HEK293 (cell line): Measurements from ENCODE around the gene TOMT.

Experiments used
- CTCF ChIA-PET: fragments of 350-600 bp; formaldehyde crosslinking; extraction: SDS; loops from one replicate; lab custom pipeline; 2021; ENCODE audit warnings: antibody characterized with exemption; lab: Yijun Ruan, JAX
- POLR2A ChIA-PET: fragments of 300-600 bp; formaldehyde crosslinking; extraction: SDS; loops from one replicate; lab custom pipeline; 2020; ENCODE audit warnings: antibody characterized with exemption, inconsistent platforms; lab: Yijun Ruan, JAX
- H3K27ac ChIP-seq: fragments of 200-500 bp; sonication (Bioruptor generic); 2 replicates; pipeline ENCODE4 v1.5.1; 2014; ENCODE audit warnings: low read depth, low read length, control low read depth, inconsistent platforms; ENCODE audit errors: extremely low read depth
- H3K36me3 ChIP-seq, 2 experiments: fragments of 200-500 bp in 1 of 2; sonication (Bioruptor generic) in 1 of 2; 1 replicate in 1 of 2; 2 replicates in 1 of 2; pipeline ENCODE4 v1.5.1; 2014 to 2017; ENCODE audit warnings: inconsistent platforms in 2 of 2, low read length in 2 of 2; ENCODE audit not compliant: control insufficient read depth in 2 of 2, insufficient read depth in 1 of 2
- H3K4me1 ChIP-seq: fragments of 200-500 bp; sonication (Bioruptor generic); 2 replicates; pipeline ENCODE4 v1.5.1; 2014; ENCODE audit warnings: mild to moderate bottlenecking, low read length, inconsistent platforms; ENCODE audit not compliant: control insufficient read depth, insufficient read depth
- H3K4me3 ChIP-seq: 2 replicates; pipeline ENCODE4 v1.5.1; 2011; ENCODE audit warnings: low read depth, mild to moderate bottlenecking, control low read depth, low read length, moderate library complexity
- H3K9me3 ChIP-seq: fragments of 200-500 bp; sonication (Bioruptor generic); 2 replicates; pipeline ENCODE4 v1.5.1; 2014; ENCODE audit warnings: low read depth, low read length, inconsistent platforms; ENCODE audit not compliant: control insufficient read depth, insufficient read depth
- SALL2 ChIP-seq: fragments of 450-650 bp; formaldehyde crosslinking; IDR thresholded peaks from 2 replicates; pipeline ENCODE4 v1.5.0; 2017; ENCODE audit warnings: missing biosample characterization, mild to moderate bottlenecking, missing genetic modification characterization, borderline replicate concordance
- SETDB1 ChIP-seq: IDR thresholded peaks from one replicate; pipeline ENCODE4 v1.6.1; 2017; ENCODE audit warnings: mild to moderate bottlenecking, low read length, moderate library complexity, mixed read lengths; ENCODE audit not compliant: insufficient read length
- ZBTB20 ChIP-seq: fragments of 450-650 bp; formaldehyde crosslinking; IDR thresholded peaks from 2 replicates; pipeline ENCODE4 v1.5.1; 2016; ENCODE audit warnings: missing biosample characterization, missing genetic modification characterization
- ZFP41 ChIP-seq: fragments of 450-650 bp; formaldehyde crosslinking; IDR thresholded peaks from 2 replicates; pipeline ENCODE4 v1.5.1; 2016; ENCODE audit warnings: missing biosample characterization, missing genetic modification characterization, borderline replicate concordance
- ZNF211 ChIP-seq: fragments of 450-650 bp; formaldehyde crosslinking; IDR thresholded peaks from 2 replicates; pipeline ENCODE4 v1.5.1; 2016; ENCODE audit warnings: low read depth, missing biosample characterization, missing genetic modification characterization
- ZNF248 ChIP-seq: fragments of 450-650 bp; formaldehyde crosslinking; IDR thresholded peaks from 2 replicates; pipeline ENCODE4 v1.5.1; 2017; ENCODE audit warnings: missing biosample characterization, missing genetic modification characterization
- ZNF292 ChIP-seq: fragments of 450-650 bp; formaldehyde crosslinking; IDR thresholded peaks from 2 replicates; pipeline ENCODE4 v1.5.1; 2016; ENCODE audit warnings: low read depth, missing biosample characterization, missing genetic modification characterization, borderline replicate concordance
- ZNF366 ChIP-seq: fragments of 450-650 bp; formaldehyde crosslinking; conservative IDR thresholded peaks from 2 replicates; pipeline ENCODE4 v1.5.1; 2016; ENCODE audit warnings: missing biosample characterization, missing genetic modification characterization
- ZNF596 ChIP-seq: fragments of 450-650 bp; IDR thresholded peaks from 2 replicates; pipeline ENCODE4 v1.5.0; 2018; ENCODE audit warnings: missing biosample characterization, mild to moderate bottlenecking, missing genetic modification characterization, moderate library complexity
- ZNF707 ChIP-seq: fragments of 450-650 bp; formaldehyde crosslinking; IDR thresholded peaks from 2 replicates; pipeline ENCODE4 v1.5.1; 2016; ENCODE audit warnings: missing biosample characterization, missing genetic modification characterization
- ZXDB ChIP-seq: fragments of 450-650 bp; formaldehyde crosslinking; IDR thresholded peaks from 2 replicates; pipeline ENCODE4 v1.5.1; 2016; ENCODE audit warnings: missing biosample characterization, missing genetic modification characterization
- TF ChIP-seq, protein P1 (sequence below): fragments of 450-650 bp; formaldehyde crosslinking; IDR thresholded peaks from 2 replicates; pipeline ENCODE4 v1.5.1; 2016; ENCODE audit warnings: missing biosample characterization, missing genetic modification characterization
- TF ChIP-seq, protein P2 (sequence below): fragments of 450-650 bp; IDR thresholded peaks from 2 replicates; pipeline ENCODE4 v1.5.1; 2018; ENCODE audit warnings: missing biosample characterization, missing genetic modification characterization
- TF ChIP-seq, protein P3 (sequence below): fragments of 450-650 bp; formaldehyde crosslinking; IDR thresholded peaks from 2 replicates; pipeline ENCODE4 v1.5.1; 2017; ENCODE audit warnings: missing biosample characterization, missing genetic modification characterization
- TF ChIP-seq, protein P4 (sequence below): fragments of 450-650 bp; formaldehyde crosslinking; conservative IDR thresholded peaks from 2 replicates; pipeline ENCODE4 v1.5.1; 2016; ENCODE audit warnings: low read depth, missing biosample characterization, missing genetic modification characterization
- TF ChIP-seq, protein P5 (sequence below): fragments of 450-650 bp; formaldehyde crosslinking; IDR thresholded peaks from 2 replicates; pipeline ENCODE4 v1.5.1; 2017; ENCODE audit warnings: missing biosample characterization, missing genetic modification characterization

The TOMT gene

DNA sequence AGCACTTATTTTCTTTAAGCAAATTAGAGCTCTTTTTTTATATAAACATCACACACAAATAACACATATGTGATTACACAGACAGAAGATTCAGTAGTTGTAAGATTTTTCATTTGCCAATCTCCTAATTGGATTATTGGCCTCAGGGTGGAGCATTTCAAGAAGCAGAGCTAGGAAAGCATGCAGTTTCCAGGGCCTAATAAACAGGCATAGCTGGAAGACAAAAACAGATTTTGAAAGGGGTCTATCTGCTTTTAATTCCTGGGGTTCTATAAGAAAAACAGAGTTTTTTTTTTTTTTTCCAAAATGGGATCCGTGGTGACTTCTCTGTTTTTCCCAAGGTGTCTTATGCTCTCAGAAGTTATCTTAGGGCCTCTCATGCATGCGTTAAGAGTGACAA lies 22.2 kb downstream of the TOMT start:
- H3K4me1 ChIP-seq: no peaks in the 10 kb centered on the region
- no peaks in the 10 kb centered on the region for H3K36me3 ChIP-seq
- no peak overlapping the region for H3K4me3 ChIP-seq
- TF ChIP-seq ZNF211 (no peak), ZFP41 (no peak), SETDB1 (peak; percentile 80)
- TF ChIP-seq, protein P1, sequence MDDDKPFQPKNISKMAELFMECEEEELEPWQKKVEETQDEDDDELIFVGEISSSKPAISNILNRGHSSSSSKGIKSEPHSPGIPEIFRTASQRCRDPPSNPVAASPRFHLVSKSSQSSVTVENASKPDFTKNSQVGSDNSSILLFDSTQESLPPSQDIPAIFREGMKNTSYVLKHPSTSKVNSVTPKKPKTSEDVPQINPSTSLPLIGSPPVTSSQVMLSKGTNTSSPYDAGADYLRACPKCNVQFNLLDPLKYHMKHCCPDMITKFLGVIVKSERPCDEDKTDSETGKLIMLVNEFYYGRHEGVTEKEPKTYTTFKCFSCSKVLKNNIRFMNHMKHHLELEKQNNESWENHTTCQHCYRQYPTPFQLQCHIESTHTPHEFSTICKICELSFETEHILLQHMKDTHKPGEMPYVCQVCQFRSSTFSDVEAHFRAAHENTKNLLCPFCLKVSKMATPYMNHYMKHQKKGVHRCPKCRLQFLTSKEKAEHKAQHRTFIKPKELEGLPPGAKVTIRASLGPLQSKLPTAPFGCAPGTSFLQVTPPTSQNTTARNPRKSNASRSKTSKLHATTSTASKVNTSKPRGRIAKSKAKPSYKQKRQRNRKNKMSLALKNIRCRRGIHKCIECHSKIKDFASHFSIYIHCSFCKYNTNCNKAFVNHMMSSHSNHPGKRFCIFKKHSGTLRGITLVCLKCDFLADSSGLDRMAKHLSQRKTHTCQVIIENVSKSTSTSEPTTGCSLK (tag by site-specific recombination): no peak
- TF ChIP-seq, all 188 proteins: peak for 1
- no peaks in the 10 kb centered on the region for H3K9me3 ChIP-seq
- ChIA-PET POLR2A (interaction anchor here (1.7 kb wide), 1 partner anchor 15 kb away, joined by 4 read pairs; the partner anchor contains the start of gene ANAPC15), CTCF (interaction anchor here (1.1 to 2.2 kb wide), 2 partner anchors 55 to 103 kb away, joined by 5 to 10 read pairs; no protein-coding TSS in a partner anchor)
- H3K27ac ChIP-seq: no peak overlapping the region

DNA sequence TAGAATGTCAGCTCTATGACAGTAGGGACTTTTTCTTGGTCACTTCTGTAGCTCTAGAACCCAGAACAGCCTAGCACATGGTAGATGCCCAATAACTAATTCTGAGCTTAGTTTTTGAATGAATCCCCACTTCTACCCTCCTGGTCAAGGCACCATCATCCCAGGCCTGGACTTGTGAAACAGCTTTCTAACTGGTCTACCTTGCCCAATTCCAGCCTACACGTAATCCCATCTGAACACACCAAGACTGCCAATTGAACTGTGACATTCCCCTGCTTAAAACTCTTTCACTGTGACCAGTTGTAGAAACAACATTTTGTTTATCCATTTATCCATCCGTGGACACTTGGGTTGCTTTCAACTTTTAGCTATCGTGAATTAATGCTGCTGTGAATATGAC lies 23.7 kb downstream of the TOMT start:
- TF ChIP-seq, protein P1 (tag by site-specific recombination): no peak
- TF ChIP-seq SALL2 (tag by site-specific recombination) (no peak), ZNF248 (tag by site-specific recombination) (no peak)
- no peak overlapping the region for H3K4me3 ChIP-seq
- POLR2A ChIA-PET: no interaction called here
- no peaks in the 10 kb centered on the region for H3K9me3 ChIP-seq
- CTCF ChIA-PET: interaction anchor here (1.1 to 2.2 kb wide), 2 partner anchors 15 to 54 kb away, joined by 5 to 10 read pairs; no protein-coding TSS in a partner anchor
- no peak overlapping the region for H3K27ac ChIP-seq
- no peaks in the 10 kb centered on the region for H3K4me1 ChIP-seq
- H3K36me3 ChIP-seq: no peaks in the 10 kb centered on the region

DNA sequence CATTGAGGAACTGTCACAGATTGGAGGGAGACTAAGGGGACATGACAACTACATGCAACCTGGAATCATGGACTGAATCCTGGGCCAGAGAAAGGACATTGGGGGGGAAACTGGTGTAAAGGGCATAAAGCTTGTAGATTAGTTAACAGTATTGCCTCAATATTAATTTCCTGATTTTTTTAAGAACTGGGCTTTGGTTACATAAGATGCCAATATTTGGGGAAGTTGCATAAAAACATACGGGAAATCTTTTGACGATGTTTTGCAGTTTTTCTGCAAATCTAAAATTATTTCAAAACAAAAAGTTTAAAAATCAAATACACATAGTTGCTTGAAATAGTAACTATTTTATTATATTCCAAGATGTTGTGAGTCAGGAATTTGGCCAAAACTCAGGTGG lies 26.9 kb downstream of the TOMT start:
- H3K4me1 ChIP-seq: no peaks in the 10 kb centered on the region
- H3K4me3 ChIP-seq: no peak overlapping the region
- H3K27ac ChIP-seq: no peak overlapping the region
- ChIA-PET CTCF (interaction anchor here (1.9 kb wide), 1 partner anchor 12 kb away, joined by 10 read pairs; no protein-coding TSS in a partner anchor), POLR2A (no interaction called here)
- no peaks in the 10 kb centered on the region for H3K36me3 ChIP-seq
- no peaks in the 10 kb centered on the region for H3K9me3 ChIP-seq
- TF ChIP-seq, protein P2, sequence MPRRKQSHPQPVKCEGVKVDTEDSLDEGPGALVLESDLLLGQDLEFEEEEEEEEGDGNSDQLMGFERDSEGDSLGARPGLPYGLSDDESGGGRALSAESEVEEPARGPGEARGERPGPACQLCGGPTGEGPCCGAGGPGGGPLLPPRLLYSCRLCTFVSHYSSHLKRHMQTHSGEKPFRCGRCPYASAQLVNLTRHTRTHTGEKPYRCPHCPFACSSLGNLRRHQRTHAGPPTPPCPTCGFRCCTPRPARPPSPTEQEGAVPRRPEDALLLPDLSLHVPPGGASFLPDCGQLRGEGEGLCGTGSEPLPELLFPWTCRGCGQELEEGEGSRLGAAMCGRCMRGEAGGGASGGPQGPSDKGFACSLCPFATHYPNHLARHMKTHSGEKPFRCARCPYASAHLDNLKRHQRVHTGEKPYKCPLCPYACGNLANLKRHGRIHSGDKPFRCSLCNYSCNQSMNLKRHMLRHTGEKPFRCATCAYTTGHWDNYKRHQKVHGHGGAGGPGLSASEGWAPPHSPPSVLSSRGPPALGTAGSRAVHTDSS (tag by site-specific recombination): no peak
- no peak for TF ChIP-seq ZFP41
- no peak for TF ChIP-seq ZBTB20 (tag by site-specific recombination)
- no peak for TF ChIP-seq ZNF292 (tag by site-specific recombination)
- TF ChIP-seq, protein P3, sequence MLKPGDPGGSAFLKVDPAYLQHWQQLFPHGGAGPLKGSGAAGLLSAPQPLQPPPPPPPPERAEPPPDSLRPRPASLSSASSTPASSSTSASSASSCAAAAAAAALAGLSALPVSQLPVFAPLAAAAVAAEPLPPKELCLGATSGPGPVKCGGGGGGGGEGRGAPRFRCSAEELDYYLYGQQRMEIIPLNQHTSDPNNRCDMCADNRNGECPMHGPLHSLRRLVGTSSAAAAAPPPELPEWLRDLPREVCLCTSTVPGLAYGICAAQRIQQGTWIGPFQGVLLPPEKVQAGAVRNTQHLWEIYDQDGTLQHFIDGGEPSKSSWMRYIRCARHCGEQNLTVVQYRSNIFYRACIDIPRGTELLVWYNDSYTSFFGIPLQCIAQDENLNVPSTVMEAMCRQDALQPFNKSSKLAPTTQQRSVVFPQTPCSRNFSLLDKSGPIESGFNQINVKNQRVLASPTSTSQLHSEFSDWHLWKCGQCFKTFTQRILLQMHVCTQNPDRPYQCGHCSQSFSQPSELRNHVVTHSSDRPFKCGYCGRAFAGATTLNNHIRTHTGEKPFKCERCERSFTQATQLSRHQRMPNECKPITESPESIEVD (tag by site-specific recombination): no peak
- TF ChIP-seq, protein P4, sequence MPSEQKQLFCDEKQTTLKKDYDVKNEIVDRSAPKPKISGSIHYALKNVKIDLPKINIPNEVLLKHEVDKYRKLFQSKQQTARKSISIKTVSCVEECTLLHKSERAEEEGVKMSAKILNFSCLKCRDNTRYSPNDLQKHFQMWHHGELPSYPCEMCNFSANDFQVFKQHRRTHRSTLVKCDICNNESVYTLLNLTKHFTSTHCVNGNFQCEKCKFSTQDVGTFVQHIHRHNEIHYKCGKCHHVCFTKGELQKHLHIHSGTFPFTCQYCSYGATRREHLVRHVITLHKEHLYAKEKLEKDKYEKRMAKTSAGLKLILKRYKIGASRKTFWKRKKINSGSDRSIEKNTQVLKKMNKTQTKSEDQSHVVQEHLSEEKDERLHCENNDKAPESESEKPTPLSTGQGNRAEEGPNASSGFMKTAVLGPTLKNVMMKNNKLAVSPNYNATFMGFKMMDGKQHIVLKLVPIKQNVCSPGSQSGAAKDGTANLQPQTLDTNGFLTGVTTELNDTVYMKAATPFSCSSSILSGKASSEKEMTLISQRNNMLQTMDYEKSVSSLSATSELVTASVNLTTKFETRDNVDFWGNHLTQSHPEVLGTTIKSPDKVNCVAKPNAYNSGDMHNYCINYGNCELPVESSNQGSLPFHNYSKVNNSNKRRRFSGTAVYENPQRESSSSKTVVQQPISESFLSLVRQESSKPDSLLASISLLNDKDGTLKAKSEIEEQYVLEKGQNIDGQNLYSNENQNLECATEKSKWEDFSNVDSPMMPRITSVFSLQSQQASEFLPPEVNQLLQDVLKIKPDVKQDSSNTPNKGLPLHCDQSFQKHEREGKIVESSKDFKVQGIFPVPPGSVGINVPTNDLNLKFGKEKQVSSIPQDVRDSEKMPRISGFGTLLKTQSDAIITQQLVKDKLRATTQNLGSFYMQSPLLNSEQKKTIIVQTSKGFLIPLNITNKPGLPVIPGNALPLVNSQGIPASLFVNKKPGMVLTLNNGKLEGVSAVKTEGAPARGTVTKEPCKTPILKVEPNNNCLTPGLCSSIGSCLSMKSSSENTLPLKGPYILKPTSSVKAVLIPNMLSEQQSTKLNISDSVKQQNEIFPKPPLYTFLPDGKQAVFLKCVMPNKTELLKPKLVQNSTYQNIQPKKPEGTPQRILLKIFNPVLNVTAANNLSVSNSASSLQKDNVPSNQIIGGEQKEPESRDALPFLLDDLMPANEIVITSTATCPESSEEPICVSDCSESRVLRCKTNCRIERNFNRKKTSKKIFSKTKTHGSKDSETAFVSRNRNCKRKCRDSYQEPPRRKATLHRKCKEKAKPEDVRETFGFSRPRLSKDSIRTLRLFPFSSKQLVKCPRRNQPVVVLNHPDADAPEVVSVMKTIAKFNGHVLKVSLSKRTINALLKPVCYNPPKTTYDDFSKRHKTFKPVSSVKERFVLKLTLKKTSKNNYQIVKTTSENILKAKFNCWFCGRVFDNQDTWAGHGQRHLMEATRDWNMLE (tag by site-specific recombination): no peak
- no peak for TF ChIP-seq ZNF707 (tag by site-specific recombination)
- TF ChIP-seq ZNF366 (tag by site-specific recombination): no peak
- TF ChIP-seq, protein P5, sequence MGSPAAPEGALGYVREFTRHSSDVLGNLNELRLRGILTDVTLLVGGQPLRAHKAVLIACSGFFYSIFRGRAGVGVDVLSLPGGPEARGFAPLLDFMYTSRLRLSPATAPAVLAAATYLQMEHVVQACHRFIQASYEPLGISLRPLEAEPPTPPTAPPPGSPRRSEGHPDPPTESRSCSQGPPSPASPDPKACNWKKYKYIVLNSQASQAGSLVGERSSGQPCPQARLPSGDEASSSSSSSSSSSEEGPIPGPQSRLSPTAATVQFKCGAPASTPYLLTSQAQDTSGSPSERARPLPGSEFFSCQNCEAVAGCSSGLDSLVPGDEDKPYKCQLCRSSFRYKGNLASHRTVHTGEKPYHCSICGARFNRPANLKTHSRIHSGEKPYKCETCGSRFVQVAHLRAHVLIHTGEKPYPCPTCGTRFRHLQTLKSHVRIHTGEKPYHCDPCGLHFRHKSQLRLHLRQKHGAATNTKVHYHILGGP: no peak
- no peak for TF ChIP-seq ZXDB (tag by site-specific recombination)
- TF ChIP-seq ZNF596 (tag by site-specific recombination): no peak
